Astrocyte (in vitro differentiated cells and primary cell): Measurements from ENCODE around the gene NOTCH4. TPM values are rescaled to one million over a fixed set of nuclear protein-coding genes. Genes with fewer than 3 reads are reported as not detected.
A peak's percentile ranks its signal among the peaks of the same experiment; 100 is the strongest.

Experiments
- DNase-seq: peaks from one replicate; pipeline ENCODE4 v3.0.0-alpha.2; 2010; ENCODE audit warnings: low read depth
- FAIRE-seq: peaks from 2 replicates; lab custom pipeline; 2011; peaks lifted over from hg19 to GRCh38; lab: Jason Lieb, UNC
- H2AFZ ChIP-seq: 2 replicates; pipeline ENCODE4 v1.6.0; 2012; ENCODE audit warnings: low read depth, low read length, inconsistent platforms
- H3K27ac ChIP-seq: 2 replicates; pipeline ENCODE4 v1.5.1; 2011; ENCODE audit warnings: low read depth, low read length, inconsistent platforms
- H3K27me3 ChIP-seq: 2 replicates; pipeline ENCODE4 v1.6.0; 2011; ENCODE audit warnings: low read length, inconsistent platforms; ENCODE audit not compliant: insufficient read depth
- H3K36me3 ChIP-seq: 2 replicates; pipeline ENCODE4 v1.5.1; 2011; ENCODE audit warnings: low read length, inconsistent platforms; ENCODE audit not compliant: insufficient read depth
- H3K4me1 ChIP-seq: 2 replicates; pipeline ENCODE4 v1.5.1; 2011; ENCODE audit warnings: low read length, inconsistent platforms; ENCODE audit not compliant: insufficient read depth
- H3K4me2 ChIP-seq: 2 replicates; pipeline ENCODE4 v1.6.0; 2012; ENCODE audit warnings: low read length, inconsistent platforms
- H3K4me3 ChIP-seq: 2 replicates; pipeline ENCODE4 v1.5.1; 2011; ENCODE audit warnings: low read depth, mild to moderate bottlenecking, low read length, inconsistent platforms; ENCODE audit not compliant: insufficient read depth
- H3K79me2 ChIP-seq: 2 replicates; pipeline ENCODE4 v1.6.0; 2012; ENCODE audit warnings: mild to moderate bottlenecking, low read length, inconsistent platforms; ENCODE audit not compliant: insufficient read depth
- H3K9ac ChIP-seq: 2 replicates; pipeline ENCODE4 v1.6.0; 2012; ENCODE audit warnings: mild to moderate bottlenecking, low read length, inconsistent platforms
- H3K9me3 ChIP-seq: 2 replicates; pipeline ENCODE4 v1.5.1; 2012; ENCODE audit warnings: low read depth, mild to moderate bottlenecking, low read length, inconsistent platforms; ENCODE audit not compliant: insufficient read depth
- H4K20me1 ChIP-seq: 2 replicates; pipeline ENCODE4 v1.6.0; 2012; ENCODE audit warnings: low read length, inconsistent platforms; ENCODE audit not compliant: insufficient read depth
- H3K27ac Mint-ChIP-seq: one replicate; pipeline ENCODE4 v1.8.0; 2021; ENCODE audit warnings: mild to moderate bottlenecking, mixed read lengths; ENCODE audit not compliant: unreplicated experiment
- H3K27me3 Mint-ChIP-seq: one replicate; pipeline ENCODE4 v1.8.0; 2021; ENCODE audit warnings: low read depth, mixed read lengths; ENCODE audit not compliant: unreplicated experiment
- H3K36me3 Mint-ChIP-seq: one replicate; pipeline ENCODE4 v1.8.0; 2021; ENCODE audit warnings: low read depth, mixed read lengths; ENCODE audit not compliant: unreplicated experiment
- H3K4me1 Mint-ChIP-seq: one replicate; pipeline ENCODE4 v1.8.0; 2021; ENCODE audit warnings: low read depth, mixed read lengths; ENCODE audit not compliant: unreplicated experiment
- H3K4me3 Mint-ChIP-seq: one replicate; pipeline ENCODE4 v1.8.0; 2021; ENCODE audit warnings: mild to moderate bottlenecking, moderate library complexity, mixed read lengths; ENCODE audit not compliant: unreplicated experiment
- H3K9me3 Mint-ChIP-seq: one replicate; pipeline ENCODE4 v1.8.0; 2021; ENCODE audit warnings: mild to moderate bottlenecking, mixed read lengths; ENCODE audit not compliant: unreplicated experiment
- CTCF ChIP-seq: IDR thresholded peaks from 2 replicates; pipeline ENCODE4 v1.5.1; 2011; ENCODE audit warnings: low read depth, mild to moderate bottlenecking, inconsistent platforms, low read length, moderate library complexity; ENCODE audit not compliant: insufficient read depth
- EZH2 ChIP-seq: IDR thresholded peaks from 2 replicates; pipeline ENCODE4 v1.6.1; 2012; ENCODE audit warnings: mild to moderate bottlenecking, low read length, inconsistent platforms; ENCODE audit not compliant: insufficient read depth
- total RNA-seq: library from RNA; stranded (reverse); gene quantifications from 2 replicates; pipeline ENCODE4 v1.2.1, GENCODE V29; 2021

NOTCH4 gene
- total RNA-seq, 1 donor from 2014 or later = 0.57 TPM

- Histone ChIP-seq H3K27me3 (no peaks in the 10 kb centered on the region), H2AFZ (peak within 1 kb of the TSS; percentile 77), H3K79me2 (peaks cover 40% of the 10 kb centered on the region), H3K9ac (peak within 1 kb of the TSS; percentile 98), H3K4me3 (peak within 1 kb of the TSS; percentile 79), H3K4me2 (peak within 1 kb of the TSS; percentile 95), H3K36me3 (peaks cover 5% of the 10 kb centered on the region), H3K9me3 (no peaks in the 10 kb centered on the region), H3K27ac (peak within 1 kb of the TSS; percentile 91), H3K4me1 (peaks cover 33% of the 10 kb centered on the region), H4K20me1 (peaks cover 18% of the 10 kb centered on the region)
- FAIRE-seq (peak; percentile 83), DNase-seq (peak; percentile 100)
- Mint-ChIP-seq H3K27me3 (no peaks in the 10 kb centered on the region), H3K36me3 (peaks cover 6% of the 10 kb centered on the region), H3K4me3 (peak within 1 kb of the TSS; percentile 97), H3K4me1 (peaks cover 30% of the 10 kb centered on the region), H3K27ac (peak within 1 kb of the TSS; percentile 99), H3K9me3 (no peaks in the 10 kb centered on the region)
- TF ChIP-seq EZH2 (no peak), CTCF (no peak)
These were observed 45.9 kb downstream of the NOTCH4 start, which contains the start of gene RNF5 for GRCh38 chr6:32177788-32178546. RNF5 (plus strand) TSS chr6:32178405; CDS start chr6:32178512, 107 bp downstream.

- peaks cover 24% of the 10 kb centered on the region for H4K20me1 ChIP-seq
- peak overlapping the region; percentile 77 for H2AFZ ChIP-seq
- peaks cover 47% of the 10 kb centered on the region for H3K79me2 ChIP-seq
- Mint-ChIP-seq H3K4me3 (peak overlapping the region; percentile 97), H3K27ac (peak overlapping the region; percentile 99), H3K36me3 (peaks cover 5% of the 10 kb centered on the region), H3K27me3 (no peaks in the 10 kb centered on the region), H3K9me3 (no peaks in the 10 kb centered on the region), H3K4me1 (peaks cover 35% of the 10 kb centered on the region)
- no peaks in the 10 kb centered on the region for H3K27me3 ChIP-seq
- H3K9ac ChIP-seq = peak overlapping the region; percentile 98
- no peak for FAIRE-seq
- DNase-seq = no peak
- TF ChIP-seq CTCF = no peak
- no peak for TF ChIP-seq EZH2
- peak overlapping the region; percentile 95 for H3K4me2 ChIP-seq
- H3K27ac ChIP-seq = peak overlapping the region; percentile 91
- peaks cover 33% of the 10 kb centered on the region for H3K4me1 ChIP-seq
- no peaks in the 10 kb centered on the region for H3K9me3 ChIP-seq
- H3K4me3 ChIP-seq = peak overlapping the region; percentile 79
- H3K36me3 ChIP-seq = no peaks in the 10 kb centered on the region
These were observed 46.6 kb downstream of the NOTCH4 start for GRCh38 chr6:32177183-32177787.
